ENCODE results near the gene EMB. TPM values are rescaled to one million over a fixed set of nuclear protein-coding genes. Genes with fewer than 3 reads are reported as not detected.
"Not testable (repeated sequence)": the region's sequence is repeated elsewhere in the genome, so short reads cannot be mapped to it uniquely, and the experiment has no call there.

The EMB gene
- total RNA-seq, 4 donors from 2014 or later: 54.8 to 78.0 (median 58.5) TPM

DNA sequence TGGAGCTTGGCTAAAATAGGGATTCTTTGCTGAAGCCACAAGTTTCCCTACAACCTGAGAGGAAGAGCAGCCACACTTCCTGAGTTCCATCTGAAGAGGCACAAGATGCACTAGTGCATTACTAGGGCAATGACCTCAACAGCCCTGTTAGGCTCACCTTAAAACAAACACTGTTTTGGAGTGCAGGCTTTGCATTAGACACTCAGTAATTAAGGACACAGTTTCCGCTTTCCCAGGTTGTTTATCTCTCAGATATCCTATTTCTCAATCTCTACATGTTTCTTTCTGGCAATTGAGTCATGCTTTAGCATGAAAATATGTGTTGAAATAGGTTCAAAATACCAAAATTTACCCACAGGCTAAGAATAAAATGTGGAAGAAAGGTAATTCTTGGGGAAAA is 34.2 kb downstream of the EMB start:
- no peak overlapping the region for H3K4me3 ChIP-seq (replicated peaks in 1 of 3)
- peaks cover 0 to 6% of the 10 kb centered on the region in 2 donors for H3K4me1 ChIP-seq
- no peaks in the 10 kb centered on the region for H3K36me3 ChIP-seq
- TF ChIP-seq CTCF (IDR thresholded peaks at IDR 0.05) (no peak), POLR2A (IDR thresholded peaks at IDR 0.05) (no peak)
- H3K27ac ChIP-seq: no peak overlapping the region
- no peaks in the 10 kb centered on the region for H3K9me3 ChIP-seq
- intact Hi-C loops (cut with DNase I): no loop called here
- WGBS, 2 donors: 66 to 89% methylated on average over 1 of the region's 1 CpG
- H3K27me3 ChIP-seq: no peaks in the 10 kb centered on the region
- DNase-seq: peak; percentile 10 to 26

DNA sequence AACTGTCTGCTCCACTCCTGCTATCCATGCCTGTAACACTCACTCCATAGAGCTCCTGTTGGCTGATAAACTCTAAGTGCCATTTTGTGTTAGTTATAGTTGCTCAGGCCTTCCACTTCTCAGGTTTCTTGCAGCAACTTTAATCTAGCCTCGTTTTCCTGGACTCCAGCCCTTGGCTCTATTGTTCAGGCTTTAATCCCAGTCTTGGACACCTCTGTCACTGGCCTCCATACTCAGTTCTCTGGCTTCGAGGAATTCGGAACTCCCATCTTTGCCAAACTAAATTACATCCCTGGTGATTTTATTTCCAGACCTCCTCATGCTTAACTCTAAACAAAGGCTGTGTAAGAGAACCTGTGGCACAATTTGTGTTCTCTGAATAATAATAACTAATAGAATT is 39.8 kb downstream of the EMB start:
- Histone ChIP-seq H3K4me3 (replicated peaks in 1 of 3) (no peak overlapping the region), H3K27me3 (no peaks in the 10 kb centered on the region), H3K4me1 (no peaks in the 10 kb centered on the region), H3K27ac (no peak overlapping the region), H3K9me3 (no peaks in the 10 kb centered on the region), H3K36me3 (no peaks in the 10 kb centered on the region)
- 61 to 75% methylated on average over 3 of the region's 3 CpGs for WGBS, 2 donors
- TF ChIP-seq CTCF (IDR thresholded peaks at IDR 0.05) (no peak), POLR2A (IDR thresholded peaks at IDR 0.05) (no peak)
- no peak for DNase-seq
- intact Hi-C loops (cut with DNase I): no loop called here

DNA sequence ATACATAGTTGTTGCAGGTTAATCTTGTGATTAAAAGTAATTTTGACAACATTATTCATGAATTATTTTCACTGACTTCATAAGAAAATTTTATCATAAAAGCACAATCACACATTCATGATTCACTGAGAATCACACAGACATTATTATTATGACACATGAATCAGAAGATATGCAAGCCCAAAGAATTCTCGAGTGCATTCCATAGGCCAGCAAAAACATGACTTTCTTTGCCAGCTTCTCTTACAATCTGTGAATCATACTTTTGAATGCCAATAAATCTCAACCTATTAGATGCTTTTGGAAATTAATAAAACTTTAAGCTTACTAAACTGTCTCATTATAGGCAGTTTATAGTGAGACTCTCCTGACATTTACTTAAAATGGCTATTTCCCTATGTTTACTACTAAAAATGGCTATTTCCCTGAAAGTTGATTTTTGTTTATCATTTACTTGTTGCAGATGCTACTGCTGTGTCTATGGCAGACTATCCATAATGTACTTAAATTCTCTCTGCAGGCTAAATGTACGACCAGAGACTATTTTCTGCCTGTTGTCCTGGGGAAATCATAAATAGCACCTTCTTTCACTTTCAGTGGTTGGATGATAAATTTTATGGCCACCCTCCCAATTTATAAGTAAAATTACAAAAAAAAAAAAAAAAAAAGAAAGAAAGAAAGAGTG is 47.0 kb downstream of the EMB start:
- H3K4me1 ChIP-seq; H3K27ac ChIP-seq; H3K9me3 ChIP-seq; H3K4me3 ChIP-seq (replicated peaks in 1 of 3); H3K36me3 ChIP-seq; H3K27me3 ChIP-seq; intact Hi-C loops (cut with DNase I); DNase-seq: not testable (repeated sequence)
- 81 to 88% methylated on average over 2 of the region's 2 CpGs for WGBS, 2 donors

DNA sequence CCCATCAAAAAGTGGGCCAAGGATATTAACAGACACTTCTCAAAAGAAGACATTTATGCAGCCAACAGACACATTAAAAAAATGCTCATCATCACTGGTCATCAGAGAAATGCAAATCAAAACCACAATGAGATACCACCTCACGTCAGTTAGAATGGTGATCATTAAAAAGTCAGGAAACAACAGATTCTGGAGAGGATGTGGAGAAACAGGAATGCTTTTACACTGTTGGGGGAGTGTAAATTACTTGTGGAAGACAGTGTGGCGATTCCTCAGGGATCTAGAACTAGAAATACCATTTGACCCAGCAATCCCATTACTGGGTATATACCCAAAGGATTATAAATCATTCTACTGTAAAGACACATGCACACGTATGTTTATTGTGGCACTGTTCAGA is 48.8 kb downstream of the EMB start:
- H3K9me3 ChIP-seq; H3K4me1 ChIP-seq; H3K27me3 ChIP-seq; DNase-seq; H3K36me3 ChIP-seq; intact Hi-C loops (cut with DNase I); H3K4me3 ChIP-seq (replicated peaks in 1 of 3); H3K27ac ChIP-seq: not testable (repeated sequence)
- 92 to 94% methylated on average over 3 of the region's 3 CpGs for WGBS, 2 donors

- H3K4me1 ChIP-seq; H3K27me3 ChIP-seq; H3K27ac ChIP-seq; H3K4me3 ChIP-seq (replicated peaks in 1 of 3); H3K9me3 ChIP-seq; DNase-seq; H3K36me3 ChIP-seq; intact Hi-C loops (cut with DNase I): not testable (repeated sequence)
- 74 to 86% methylated on average over 2 of the region's 2 CpGs for WGBS, 2 donors
Measured at GRCh38 chr5:50384381-50384780, 56.7 kb downstream of the EMB start.

GRCh38 chr5:50376696-50377095 is 64.4 kb downstream of the EMB start:
- 97% methylated on average over 3 of the region's 11 CpGs; no CpG with 5 or more reads in 1 of the 2 donors for WGBS, 2 donors
- DNase-seq: not testable (repeated sequence)

GRCh38 chr5:50369287-50370033 is 71.6 kb downstream of the EMB start:
- not testable (repeated sequence) for H3K36me3 ChIP-seq
- WGBS, 2 donors: 89 to 95% methylated on average over 4 to 9 of the region's 16 CpGs

More at GRCh38 chr5:50376696-50377095, 64.4 kb downstream of the EMB start:
- H3K4me1 ChIP-seq; H3K27me3 ChIP-seq; intact Hi-C loops (cut with DNase I); H3K27ac ChIP-seq; H3K4me3 ChIP-seq (replicated peaks in 1 of 3); H3K9me3 ChIP-seq; H3K36me3 ChIP-seq: not testable (repeated sequence)

More at GRCh38 chr5:50369287-50370033, 71.6 kb downstream of the EMB start:
- H3K4me1 ChIP-seq; H3K9me3 ChIP-seq; H3K27ac ChIP-seq; intact Hi-C loops (cut with DNase I); DNase-seq; H3K27me3 ChIP-seq; H3K4me3 ChIP-seq (replicated peaks in 1 of 3): not testable (repeated sequence)
